Measurements from ENCODE around the gene ALG12.

DNA sequence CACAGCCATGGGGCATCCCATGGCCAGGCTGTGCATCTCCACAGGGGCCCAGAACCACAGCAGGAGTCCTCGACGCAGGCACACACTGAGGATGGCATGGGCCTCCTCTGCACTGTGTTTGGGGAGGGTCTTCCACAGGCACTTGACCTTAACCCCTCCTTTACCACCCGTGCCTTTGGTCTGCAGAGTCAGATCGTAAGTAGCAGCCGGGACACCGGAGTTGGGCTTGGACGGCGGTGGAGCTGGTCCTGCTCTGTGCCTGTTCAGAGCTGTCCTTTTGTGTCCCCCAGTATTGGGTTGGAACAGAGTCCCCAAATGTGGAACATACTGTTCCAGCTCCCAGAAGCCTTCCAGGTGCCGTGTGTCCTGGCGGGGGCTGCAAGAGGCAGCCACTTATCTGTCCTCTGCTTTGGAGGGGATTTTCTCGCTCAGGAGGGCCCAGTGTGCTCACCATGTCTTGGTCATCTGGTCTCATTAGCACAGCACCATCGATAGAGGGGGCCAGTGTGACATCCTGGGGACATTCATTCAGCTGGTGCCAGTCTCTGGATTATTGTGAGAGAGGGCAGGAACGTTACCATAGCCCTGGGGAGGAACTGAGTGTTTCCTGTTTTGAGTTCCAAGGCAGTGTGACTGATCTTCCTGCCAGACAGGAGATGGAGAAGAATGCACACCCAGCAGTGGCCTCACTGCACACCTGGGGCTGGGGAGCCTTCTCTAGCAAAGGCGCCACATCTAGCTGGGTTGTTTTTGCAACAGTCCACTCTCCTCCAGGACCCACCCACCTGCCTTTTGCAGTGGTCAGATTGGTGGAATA lies 12.6 kb upstream of the ALG12 start:
- TF ChIP-seq, protein P1, sequence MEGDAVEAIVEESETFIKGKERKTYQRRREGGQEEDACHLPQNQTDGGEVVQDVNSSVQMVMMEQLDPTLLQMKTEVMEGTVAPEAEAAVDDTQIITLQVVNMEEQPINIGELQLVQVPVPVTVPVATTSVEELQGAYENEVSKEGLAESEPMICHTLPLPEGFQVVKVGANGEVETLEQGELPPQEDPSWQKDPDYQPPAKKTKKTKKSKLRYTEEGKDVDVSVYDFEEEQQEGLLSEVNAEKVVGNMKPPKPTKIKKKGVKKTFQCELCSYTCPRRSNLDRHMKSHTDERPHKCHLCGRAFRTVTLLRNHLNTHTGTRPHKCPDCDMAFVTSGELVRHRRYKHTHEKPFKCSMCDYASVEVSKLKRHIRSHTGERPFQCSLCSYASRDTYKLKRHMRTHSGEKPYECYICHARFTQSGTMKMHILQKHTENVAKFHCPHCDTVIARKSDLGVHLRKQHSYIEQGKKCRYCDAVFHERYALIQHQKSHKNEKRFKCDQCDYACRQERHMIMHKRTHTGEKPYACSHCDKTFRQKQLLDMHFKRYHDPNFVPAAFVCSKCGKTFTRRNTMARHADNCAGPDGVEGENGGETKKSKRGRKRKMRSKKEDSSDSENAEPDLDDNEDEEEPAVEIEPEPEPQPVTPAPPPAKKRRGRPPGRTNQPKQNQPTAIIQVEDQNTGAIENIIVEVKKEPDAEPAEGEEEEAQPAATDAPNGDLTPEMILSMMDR (IDR thresholded peaks at IDR 0.05; ENCODE audit: insufficient read depth, low read depth, low read length), result peak; percentile 33
- no peak for TF ChIP-seq EZH2 (IDR thresholded peaks at IDR 0.05; ENCODE audit: insufficient read depth, low read length)
